Measurements from ENCODE around the gene TCHH.

Gene TCHH

GRCh38 chr1:152072311-152072710, 42.9 kb downstream of the TCHH start:
- in situ Hi-C loops (cut with HindIII; ENCODE audit: low sequenced_read_pairs): loop anchor here (5.0 kb wide), 2 partner anchors 60 to 100 kb away; no protein-coding TSS in a partner anchor

GRCh38 chr1:152071123-152071522, 44.1 kb downstream of the TCHH start:
- in situ Hi-C loops (cut with HindIII; ENCODE audit: low sequenced_read_pairs): loop anchor here (5.0 kb wide), 2 partner anchors 61 to 101 kb away; no protein-coding TSS in a partner anchor

- in situ Hi-C loops (cut with HindIII; ENCODE audit: low sequenced_read_pairs): no loop called here
Measured at GRCh38 chr1:152067929-152068328, 47.3 kb downstream of the TCHH start.

- in situ Hi-C loops (cut with HindIII; ENCODE audit: low sequenced_read_pairs): no loop called here
Measured at GRCh38 chr1:152067150-152067549, 48.1 kb downstream of the TCHH start.

- in situ Hi-C loops (cut with HindIII; ENCODE audit: low sequenced_read_pairs): no loop called here
Measured at GRCh38 chr1:152061952-152062351, 53.3 kb downstream of the TCHH start.
